Fibroblast of upper back skin (primary cell): ENCODE data around the gene LIN7B.

Experiments
- DNase-seq: peaks from one replicate; pipeline ENCODE4 v3.0.0-alpha.2; 2013

The LIN7B gene

GRCh38 chr19:49148784-49149651 lies 34.8 kb downstream of the LIN7B start:
- DNase-seq: peak; percentile 95

- DNase-seq: peak; percentile 86
These were observed 35.5 kb downstream of the LIN7B start for GRCh38 chr19:49149652-49150105.

GRCh38 chr19:49150106-49150943 lies 36.2 kb downstream of the LIN7B start:
- DNase-seq: peak; percentile 80

GRCh38 chr19:49150944-49151243 lies 36.7 kb downstream of the LIN7B start:
- no peak for DNase-seq

- peak; percentile 23 for DNase-seq
These were observed 37.3 kb downstream of the LIN7B start for GRCh38 chr19:49151267-49152118.

GRCh38 chr19:49152119-49152550 lies 38.0 kb downstream of the LIN7B start:
- DNase-seq: no peak

- no peak for DNase-seq
These were observed 39.1 kb downstream of the LIN7B start for GRCh38 chr19:49153167-49153809.

- DNase-seq: no peak
These were observed 40.1 kb downstream of the LIN7B start for GRCh38 chr19:49154279-49154678.

- no peak for DNase-seq
These were observed 41.0 kb downstream of the LIN7B start, which contains the start of gene HRC for GRCh38 chr19:49155005-49155819. TSS of gene HRC (minus strand) at chr19:49155396. CDS start at chr19:49155237, 159 bp downstream.

- DNase-seq: no peak
These were observed 41.7 kb downstream of the LIN7B start for GRCh38 chr19:49155820-49156346.

GRCh38 chr19:49157445-49158224 lies 43.5 kb downstream of the LIN7B start, which contains the start of gene TRPM4:
TSS of gene TRPM4 (plus strand) at chr19:49157792. CDS start at chr19:49157867, 75 bp downstream.
- DNase-seq: peak; percentile 77

- DNase-seq: no peak
These were observed 46.5 kb downstream of the LIN7B start for GRCh38 chr19:49160450-49161189.

GRCh38 chr19:49161987-49162386 lies 47.8 kb downstream of the LIN7B start:
- no peak for DNase-seq

- no peak for DNase-seq
These were observed 51.1 kb downstream of the LIN7B start for GRCh38 chr19:49165111-49165750.

GRCh38 chr19:49165865-49166301 lies 51.7 kb downstream of the LIN7B start:
- DNase-seq: no peak

GRCh38 chr19:49167857-49168409 lies 53.8 kb downstream of the LIN7B start:
- DNase-seq: no peak
